Sigmoid colon (tissue), 4 donors: ENCODE results near the gene MUSK.

Source experiments
- CTCF ChIP-seq, 4 experiments: fragments of 450-650 bp in 3 of 4; fragments of 200-600 bp in 1 of 4; IDR thresholded peaks; one replicate each; pipeline ENCODE4 v1.5.1; 2016 to 2019; ENCODE audit warnings: antibody characterized with exemption in 4 of 4, mild to moderate bottlenecking in 3 of 4, moderate library complexity in 2 of 4
- EP300 ChIP-seq, 4 donors: sonication (generic); formaldehyde crosslinking; IDR thresholded peaks; one replicate each; pipeline ENCODE4 v1.6.1; 2017; ENCODE audit warnings: antibody characterized with exemption in 4 of 4
- POLR2A ChIP-seq, 2 donors: fragments of 450-650 bp; IDR thresholded peaks; one replicate each; pipeline ENCODE4 v1.6.1; 2016; ENCODE audit warnings: antibody characterized with exemption in 2 of 2, mild to moderate bottlenecking in 2 of 2, moderate library complexity in 2 of 2
- POLR2AphosphoS5 ChIP-seq, 4 donors: sonication (generic); formaldehyde crosslinking; IDR thresholded peaks; one replicate each; pipeline ENCODE4 v1.6.1; 2017; ENCODE audit warnings: antibody characterized with exemption in 4 of 4

DNA sequence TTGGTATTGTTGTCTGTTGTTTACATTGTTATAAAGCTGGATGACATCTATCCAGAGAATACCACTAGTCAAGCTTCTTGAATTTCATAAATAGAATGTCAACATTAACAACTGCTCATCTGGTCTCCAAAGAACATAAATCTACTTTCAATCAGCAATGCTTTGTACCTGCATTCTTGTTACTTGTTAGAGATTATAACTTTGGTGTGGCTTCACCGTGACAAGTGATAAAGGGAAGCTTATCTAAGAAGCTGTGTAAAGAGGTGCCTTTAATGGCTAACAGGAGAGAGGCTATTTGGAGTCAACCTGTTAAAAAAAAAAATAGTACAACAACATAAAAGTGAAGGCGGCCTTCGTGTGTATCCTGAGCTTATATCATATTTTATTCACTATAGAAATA, 41.8 kb downstream of the MUSK start:
- no peak for TF ChIP-seq POLR2A (IDR thresholded peaks at IDR 0.05)
- TF ChIP-seq CTCF (IDR thresholded peaks at IDR 0.05) = no peak
- TF ChIP-seq POLR2AphosphoS5 (IDR thresholded peaks at IDR 0.05) = no peak
- TF ChIP-seq EP300 (IDR thresholded peaks at IDR 0.05) = no peak
